Ectodermal cell (in vitro differentiated cells): ENCODE data around the gene OR2AE1.
"Not testable (repeated sequence)": the region's sequence is repeated elsewhere in the genome, so short reads cannot be mapped to it uniquely, and the experiment has no call there.

Source experiments
- H3K27ac ChIP-seq: 2 replicates; pipeline ENCODE4 v1.7.0; 2013; ENCODE audit warnings: mild to moderate bottlenecking, low read depth, low read length; ENCODE audit not compliant: insufficient read depth, poor library complexity, severe bottlenecking
- H3K27me3 ChIP-seq: 2 replicates; pipeline ENCODE4 v1.7.0; 2013; ENCODE audit warnings: mild to moderate bottlenecking, low read length; ENCODE audit not compliant: insufficient read depth, control insufficient read depth, poor library complexity, severe bottlenecking
- H3K36me3 ChIP-seq: one replicate; pipeline ENCODE4 v1.7.0; 2013; ENCODE audit warnings: low read length; ENCODE audit not compliant: control insufficient read depth, insufficient read depth
- H3K4me1 ChIP-seq: one replicate; pipeline ENCODE4 v1.7.0; 2013; ENCODE audit warnings: low read length; ENCODE audit not compliant: control insufficient read depth, insufficient read depth
- H3K4me3 ChIP-seq: 2 replicates; pipeline ENCODE4 v1.7.0; 2013; ENCODE audit warnings: low read depth, low read length, control low read depth; ENCODE audit not compliant: insufficient read depth
- H3K9me3 ChIP-seq: 2 replicates; pipeline ENCODE4 v1.7.0; 2013; ENCODE audit warnings: mild to moderate bottlenecking, low read length, moderate library complexity; ENCODE audit not compliant: control insufficient read depth
- WGBS, 2 experiments: methylation state at CpG; one replicate each; pipeline ENCODE4 v1.1.7; 2013; ENCODE audit warnings: missing lambda C conversion rate in 2 of 2; 5-methylcytosine and 5-hydroxymethylcytosine counted together

The OR2AE1 gene

DNA sequence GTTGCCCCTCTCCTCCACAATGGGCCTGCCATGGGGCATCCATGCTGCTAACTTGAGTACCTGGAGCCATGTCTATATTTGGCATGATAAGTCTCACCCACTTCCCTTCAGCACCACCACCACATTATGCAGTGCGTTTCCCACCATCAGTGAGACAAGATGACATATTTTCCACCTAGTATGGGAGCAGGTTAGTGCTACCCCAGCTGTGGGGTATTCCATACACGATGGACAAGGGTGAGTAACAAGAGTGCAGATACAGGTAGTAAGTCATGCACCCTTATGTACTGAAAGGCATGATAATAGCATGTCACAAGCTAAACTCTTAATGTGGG, 21.2 kb upstream of the OR2AE1 start:
- Histone ChIP-seq H3K4me3 (no peak overlapping the region), H3K9me3 (no peaks in the 10 kb centered on the region), H3K36me3 (peaks cover 3% of the 10 kb centered on the region), H3K4me1 (no peaks in the 10 kb centered on the region), H3K27me3 (no peaks in the 10 kb centered on the region), H3K27ac (no peak overlapping the region)
- 92 to 94% methylated on average over 2 of the region's 2 CpGs for WGBS, 2 experiments

DNA sequence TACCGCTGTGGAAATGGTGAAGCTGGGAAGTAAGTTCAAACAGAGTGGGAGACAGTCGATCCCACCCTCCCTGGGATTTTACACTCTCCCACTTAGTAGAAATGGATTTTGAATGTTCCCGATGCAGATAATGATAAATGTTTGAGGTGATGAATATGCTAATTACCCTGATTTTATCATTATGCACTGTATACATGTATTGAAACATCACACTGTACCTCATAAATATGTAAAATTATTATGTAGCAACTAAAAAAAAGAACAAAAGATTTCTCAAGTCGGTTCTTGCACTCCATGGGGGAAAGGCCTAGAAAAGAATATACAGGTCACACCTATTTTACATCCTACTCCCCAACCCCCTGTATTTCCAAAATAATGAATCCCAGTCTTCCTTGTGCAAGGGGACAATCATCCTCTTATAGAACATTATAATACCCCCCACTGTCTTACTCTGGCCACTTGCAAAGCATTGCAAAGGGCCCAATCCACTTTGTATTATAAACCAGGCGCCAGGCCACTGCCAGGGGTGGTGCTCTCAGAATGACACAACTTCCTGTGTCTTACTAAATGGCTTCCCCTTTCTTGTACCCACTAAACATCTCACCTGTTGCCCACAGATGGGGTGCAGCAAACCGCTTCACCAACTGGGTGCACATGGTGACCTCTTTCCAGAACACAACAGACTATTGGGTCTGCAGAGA, 20.6 kb upstream of the OR2AE1 start:
- Histone ChIP-seq H3K27me3 (no peaks in the 10 kb centered on the region), H3K27ac (no peak overlapping the region), H3K9me3 (no peaks in the 10 kb centered on the region), H3K36me3 (peaks cover 3% of the 10 kb centered on the region), H3K4me3 (no peak overlapping the region), H3K4me1 (no peaks in the 10 kb centered on the region)
- WGBS, 2 experiments: 93 to 95% methylated on average over 5 to 6 of the region's 6 CpGs

DNA sequence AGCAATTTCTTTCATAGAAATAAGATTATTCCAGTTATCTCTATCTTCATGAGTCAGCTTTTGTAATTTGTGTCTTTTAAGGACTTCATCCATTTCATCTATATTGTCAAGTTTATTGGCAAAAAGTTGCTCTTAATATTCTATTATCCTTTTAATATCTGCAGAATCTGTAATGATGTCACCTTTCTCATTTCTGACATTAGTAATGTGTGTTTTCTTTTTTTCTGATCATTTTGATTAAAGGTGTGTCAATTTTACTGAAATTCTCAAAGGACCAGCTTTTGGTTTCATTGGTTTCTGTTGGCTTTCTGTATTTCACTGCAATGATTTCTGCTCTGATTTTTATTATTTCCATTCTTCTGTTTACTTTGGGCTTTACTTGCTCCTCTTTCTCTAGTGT, 17.9 kb upstream of the OR2AE1 start:
- Histone ChIP-seq H3K27ac (no peak overlapping the region), H3K9me3 (no peaks in the 10 kb centered on the region), H3K27me3 (no peaks in the 10 kb centered on the region), H3K4me1 (no peaks in the 10 kb centered on the region), H3K4me3 (no peak overlapping the region), H3K36me3 (peaks cover 2% of the 10 kb centered on the region)

DNA sequence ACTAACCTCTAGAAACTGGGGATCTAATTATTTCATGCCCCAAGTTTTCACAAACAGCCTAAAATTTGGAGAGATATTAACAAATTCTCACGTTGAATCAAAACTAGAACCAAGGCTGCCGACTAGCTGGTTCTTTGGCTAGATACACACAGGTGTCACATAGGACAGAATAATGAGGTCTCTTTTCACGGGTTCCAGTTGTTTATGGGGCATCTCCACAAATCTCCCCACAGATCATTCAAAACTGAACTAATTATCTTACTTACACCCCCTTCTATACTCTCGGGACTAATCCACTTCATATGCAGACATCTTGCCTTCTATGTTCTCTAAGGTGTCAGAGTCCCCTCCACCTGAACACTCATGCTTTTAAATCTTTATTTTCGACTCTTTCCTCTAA, 16.4 kb upstream of the OR2AE1 start:
- H3K4me1 ChIP-seq: no peaks in the 10 kb centered on the region
- H3K36me3 ChIP-seq: peaks cover 4% of the 10 kb centered on the region
- H3K27me3 ChIP-seq: no peaks in the 10 kb centered on the region
- H3K27ac ChIP-seq: no peak overlapping the region
- 74% methylated on average over 5 of the region's 5 CpGs for WGBS, 2 experiments
- H3K4me3 ChIP-seq: no peak overlapping the region
- H3K9me3 ChIP-seq: no peaks in the 10 kb centered on the region

DNA sequence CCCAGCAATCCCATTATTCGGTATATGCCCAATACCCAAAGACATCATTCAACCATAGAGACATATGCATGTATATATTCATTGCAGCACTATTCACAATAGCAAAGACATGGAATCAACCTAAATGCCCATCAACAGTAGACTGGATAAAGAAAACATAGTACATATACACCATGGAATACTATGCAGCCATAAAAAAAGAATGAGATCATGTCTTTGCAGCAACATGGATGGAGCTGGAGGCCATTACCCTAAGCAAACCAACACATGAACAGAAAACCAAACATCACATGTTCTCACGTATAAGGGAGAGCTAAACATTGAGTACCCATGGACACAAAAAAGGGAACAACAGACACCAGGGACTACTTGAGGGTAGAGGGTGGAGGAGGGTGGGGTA, 13.5 kb upstream of the OR2AE1 start:
- H3K4me1 ChIP-seq, H3K27ac ChIP-seq, H3K9me3 ChIP-seq, H3K27me3 ChIP-seq, H3K36me3 ChIP-seq, H3K4me3 ChIP-seq: not testable (repeated sequence)
- WGBS, 2 experiments: 87 to 100% methylated on average over 1 to 2 of the region's 2 CpGs

DNA sequence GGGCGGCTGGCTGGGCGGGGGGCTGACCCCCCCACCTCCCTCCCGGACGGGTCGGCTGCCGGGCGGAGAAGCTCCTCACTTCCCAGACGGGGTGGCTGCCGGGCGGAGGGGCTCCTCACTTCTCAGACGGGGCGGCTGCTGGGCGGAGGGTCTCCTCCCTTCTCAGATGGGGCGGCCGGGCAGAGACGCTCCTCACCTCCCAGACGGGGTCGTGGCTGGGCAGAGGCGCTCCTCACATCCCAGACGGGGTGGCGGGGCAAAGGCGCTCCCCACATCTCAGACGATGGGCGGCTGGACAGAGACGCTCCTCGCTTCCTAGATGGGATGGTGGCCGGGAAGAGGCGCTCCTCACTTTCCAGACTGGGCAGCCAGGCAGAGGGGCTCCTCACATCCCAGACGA, 11.5 kb upstream of the OR2AE1 start:
- not testable (repeated sequence) for H3K27me3 ChIP-seq, H3K9me3 ChIP-seq, H3K36me3 ChIP-seq, H3K27ac ChIP-seq, H3K4me1 ChIP-seq, H3K4me3 ChIP-seq
- 85 to 89% methylated on average over 24 to 27 of the region's 29 CpGs for WGBS, 2 experiments

DNA sequence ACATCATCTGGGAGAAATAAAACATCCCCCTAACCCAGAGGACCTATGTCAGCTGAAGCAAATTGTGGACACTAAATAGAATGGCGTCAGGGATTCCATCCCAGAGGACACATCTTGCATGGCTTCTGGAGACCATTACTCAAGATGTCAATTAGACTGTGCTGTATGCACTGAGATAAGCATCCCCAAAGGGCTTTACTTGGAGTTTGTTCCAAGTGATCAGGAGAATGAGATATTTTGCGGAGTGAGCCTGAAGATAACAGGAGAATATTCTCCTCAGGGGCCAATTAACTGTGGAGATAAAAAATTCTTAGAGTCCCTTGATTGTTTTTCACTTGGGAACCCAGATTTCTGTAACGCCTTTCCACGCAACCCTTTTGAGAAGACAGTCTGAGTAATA, 4.5 kb upstream of the OR2AE1 start:
- Histone ChIP-seq H3K9me3 (no peaks in the 10 kb centered on the region), H3K4me1 (no peaks in the 10 kb centered on the region), H3K36me3 (no peaks in the 10 kb centered on the region), H3K27ac (no peak overlapping the region), H3K4me3 (no peak overlapping the region), H3K27me3 (no peaks in the 10 kb centered on the region)
- 89 to 93% methylated on average over 4 of the region's 4 CpGs for WGBS, 2 experiments

DNA sequence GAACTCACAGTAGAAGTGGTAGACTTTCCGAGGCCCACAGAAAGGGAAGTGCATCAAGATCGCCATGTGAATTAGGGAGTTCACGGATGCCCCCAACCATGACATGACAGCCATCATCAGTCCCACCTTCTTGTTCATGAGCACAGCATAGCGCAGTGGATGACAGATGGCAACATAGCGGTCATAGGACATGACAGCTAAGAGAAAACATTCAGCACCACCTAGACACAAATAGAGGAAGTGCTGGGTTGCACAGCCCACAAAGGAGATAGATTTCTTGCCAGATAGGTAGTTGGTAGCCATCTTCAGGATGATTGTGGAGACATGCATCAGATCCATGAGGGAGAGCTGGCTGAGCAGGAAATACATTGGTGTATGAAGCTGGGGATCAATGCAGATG, 342 bp downstream of the OR2AE1 start:
- 82 to 84% methylated on average over 5 of the region's 5 CpGs for WGBS, 2 experiments
- no peaks in the 10 kb centered on the region for H3K27me3 ChIP-seq
- no peaks in the 10 kb centered on the region for H3K9me3 ChIP-seq
- H3K36me3 ChIP-seq: no peaks in the 10 kb centered on the region
- no peak overlapping the region for H3K27ac ChIP-seq
- no peaks in the 10 kb centered on the region for H3K4me1 ChIP-seq
- no peak overlapping the region for H3K4me3 ChIP-seq

DNA sequence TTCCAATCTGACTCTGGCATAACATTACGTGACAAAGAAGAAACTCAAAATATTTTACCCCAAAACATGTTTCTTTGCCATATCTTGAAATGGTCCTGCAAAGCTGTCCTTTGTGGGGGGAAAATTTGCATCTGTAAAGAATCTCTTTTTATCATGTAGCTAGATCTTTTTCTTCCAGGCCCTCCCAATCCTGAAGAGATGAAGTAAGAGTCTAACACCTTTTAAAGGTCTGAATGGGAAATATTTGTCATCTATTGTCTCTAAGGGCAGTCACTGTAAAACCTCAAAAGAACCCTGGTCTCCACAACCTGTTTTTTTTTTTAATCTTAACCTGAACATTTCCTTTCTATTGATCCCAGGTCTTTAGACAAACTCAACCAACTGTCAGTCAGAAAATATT, 8.6 kb downstream of the OR2AE1 start:
- H3K9me3 ChIP-seq: no peaks in the 10 kb centered on the region
- H3K4me3 ChIP-seq: no peak overlapping the region
- no peaks in the 10 kb centered on the region for H3K4me1 ChIP-seq
- H3K27ac ChIP-seq: no peak overlapping the region
- no peaks in the 10 kb centered on the region for H3K27me3 ChIP-seq
- no peaks in the 10 kb centered on the region for H3K36me3 ChIP-seq
- 100% methylated on average over 1 of the region's 1 CpG for WGBS, 2 experiments

DNA sequence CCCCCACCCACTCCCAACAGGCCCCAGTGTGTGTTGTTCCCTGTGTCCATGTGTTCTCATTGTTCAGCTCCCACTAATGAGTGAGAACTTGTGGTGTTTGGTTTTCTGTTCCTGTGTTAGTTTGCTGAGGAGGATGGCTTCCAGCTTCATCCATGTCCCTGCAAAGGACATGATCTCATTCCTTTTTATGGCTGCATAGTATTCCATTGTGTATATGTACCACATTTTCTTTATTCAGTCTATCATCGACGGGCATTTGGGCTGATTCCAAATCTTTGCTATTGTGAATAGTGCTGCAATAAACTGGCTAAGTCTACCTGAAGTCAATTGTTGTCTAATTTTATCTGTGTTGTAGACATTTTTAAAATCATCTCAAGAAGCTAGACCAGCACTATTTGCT, 9.4 kb downstream of the OR2AE1 start:
- not testable (repeated sequence) for H3K9me3 ChIP-seq, H3K27ac ChIP-seq, H3K4me1 ChIP-seq, H3K4me3 ChIP-seq, H3K36me3 ChIP-seq, H3K27me3 ChIP-seq
- WGBS, 2 experiments: 65 to 86% methylated on average over 2 of the region's 2 CpGs

DNA sequence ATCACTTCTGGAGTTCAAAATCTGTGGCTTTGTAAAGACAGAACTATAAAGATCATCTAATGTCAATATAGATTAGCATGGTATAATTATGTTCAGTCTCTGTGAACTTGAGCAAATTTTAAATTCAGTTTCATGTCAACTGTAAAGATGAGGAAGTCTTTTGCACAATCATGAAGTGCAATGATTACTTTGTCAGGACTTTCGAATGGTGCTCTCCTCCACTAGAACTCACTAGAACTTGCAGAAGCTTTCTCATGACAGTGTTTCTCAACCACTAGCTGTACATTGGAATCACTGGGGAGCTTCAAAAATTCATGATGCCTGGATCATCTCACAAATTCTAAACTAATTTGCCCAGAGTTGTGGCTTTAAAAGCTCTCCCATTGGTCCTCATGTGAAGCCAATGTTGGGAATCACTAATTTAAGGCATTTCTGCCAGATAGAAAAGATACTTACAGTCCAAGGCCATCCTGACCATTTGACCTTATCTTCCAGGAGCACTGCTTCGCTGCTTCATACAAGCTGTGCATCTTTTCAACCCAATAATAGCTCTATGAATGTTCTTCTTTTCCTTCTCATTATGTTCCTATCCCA, 12.9 kb downstream of the OR2AE1 start:
- WGBS, 2 experiments: 86% methylated on average over 2 of the region's 2 CpGs
- no peaks in the 10 kb centered on the region for H3K9me3 ChIP-seq
- H3K27ac ChIP-seq: no peak overlapping the region
- H3K27me3 ChIP-seq: no peaks in the 10 kb centered on the region
- H3K4me1 ChIP-seq: no peaks in the 10 kb centered on the region
- H3K36me3 ChIP-seq: no peaks in the 10 kb centered on the region
- no peak overlapping the region for H3K4me3 ChIP-seq
